GM21529 (cell line): ENCODE data around the gene SLC16A6.
"Not testable (repeated sequence)": the region's sequence is repeated elsewhere in the genome, so short reads cannot be mapped to it uniquely, and the experiment has no call there.

ENCODE experiments used
- ATAC-seq: cut with Tn5 transposase; IDR thresholded peaks from one replicate; pipeline ENCODE4 v1.9.1; 2021; ENCODE audit not compliant: unreplicated experiment

Gene SLC16A6

GRCh38 chr17:68248891-68249290 lies 42.0 kb downstream of the SLC16A6 start:
- ATAC-seq: no peak

- peak; percentile 23 for ATAC-seq
Observed at GRCh38 chr17:68248199-68248825, 42.6 kb downstream of the SLC16A6 start.

GRCh38 chr17:68247445-68248198 lies 43.3 kb downstream of the SLC16A6 start, which contains the start of gene AMZ2:
TSS of gene AMZ2 (plus strand) at chr17:68248043. CDS start at chr17:68250188, 2,145 bp downstream.
- peak; percentile 86 for ATAC-seq

GRCh38 chr17:68246271-68247028 lies 44.5 kb downstream of the SLC16A6 start:
- ATAC-seq: no peak

- no peak for ATAC-seq
Observed at GRCh38 chr17:68239632-68240366, 51.1 kb downstream of the SLC16A6 start.

- peak; percentile 26 for ATAC-seq
Observed at GRCh38 chr17:68238871-68239253, 52.1 kb downstream of the SLC16A6 start.

- ATAC-seq: peak; percentile 1
Observed at GRCh38 chr17:68238164-68238870, 52.6 kb downstream of the SLC16A6 start.

- ATAC-seq: peak; percentile 69
Observed at GRCh38 chr17:68237369-68238163, 53.4 kb downstream of the SLC16A6 start.

- ATAC-seq: not testable (repeated sequence)
Observed at GRCh38 chr17:68235336-68235791, 55.6 kb downstream of the SLC16A6 start.

GRCh38 chr17:68234726-68235335 lies 56.1 kb downstream of the SLC16A6 start:
- peak; percentile 30 for ATAC-seq

- ATAC-seq: not testable (repeated sequence)
Observed at GRCh38 chr17:68232741-68233140, 58.2 kb downstream of the SLC16A6 start.

GRCh38 chr17:68231541-68231940 lies 59.4 kb downstream of the SLC16A6 start:
- no peak for ATAC-seq

GRCh38 chr17:68231131-68231530 lies 59.8 kb downstream of the SLC16A6 start:
- not testable (repeated sequence) for ATAC-seq

- ATAC-seq: no peak
Observed at GRCh38 chr17:68229619-68230018, 61.3 kb downstream of the SLC16A6 start.

- ATAC-seq: no peak
Observed at GRCh38 chr17:68228817-68229570, 61.9 kb downstream of the SLC16A6 start.

GRCh38 chr17:68228039-68228680 lies 62.8 kb downstream of the SLC16A6 start:
- ATAC-seq: not testable (repeated sequence)

- ATAC-seq: not testable (repeated sequence)
Observed at GRCh38 chr17:68225055-68225454, 65.9 kb downstream of the SLC16A6 start.

GRCh38 chr17:68222606-68223005 lies 68.3 kb downstream of the SLC16A6 start:
- no peak for ATAC-seq
